G401 (cell line): ENCODE data around the gene LRRC71. TPM values are rescaled to one million over a fixed set of nuclear protein-coding genes. Genes with fewer than 3 reads are reported as not detected.
A peak's percentile ranks its signal among the peaks of the same experiment; 100 is the strongest.

Source experiments
- DNase-seq: peaks from one replicate; pipeline ENCODE4 v3.0.0-alpha.2; 2015; ENCODE audit warnings: low spot score
- in situ Hi-C: cut with HindIII; loops from 2 replicates; pipeline ENCODE4 v1.10.0; 2016; ENCODE audit warnings: low sequenced_read_pairs, mixed read lengths
- total RNA-seq: library from RNA; depleted of rRNA; stranded (reverse); fragments of >200 nt; shearing (Covaris generic); gene quantifications from 2 replicates; pipeline ENCODE4 v1.2.3, GENCODE V29; 2014; rRNA removed

Gene LRRC71
- not detected in 2 replicates for total RNA-seq

DNA sequence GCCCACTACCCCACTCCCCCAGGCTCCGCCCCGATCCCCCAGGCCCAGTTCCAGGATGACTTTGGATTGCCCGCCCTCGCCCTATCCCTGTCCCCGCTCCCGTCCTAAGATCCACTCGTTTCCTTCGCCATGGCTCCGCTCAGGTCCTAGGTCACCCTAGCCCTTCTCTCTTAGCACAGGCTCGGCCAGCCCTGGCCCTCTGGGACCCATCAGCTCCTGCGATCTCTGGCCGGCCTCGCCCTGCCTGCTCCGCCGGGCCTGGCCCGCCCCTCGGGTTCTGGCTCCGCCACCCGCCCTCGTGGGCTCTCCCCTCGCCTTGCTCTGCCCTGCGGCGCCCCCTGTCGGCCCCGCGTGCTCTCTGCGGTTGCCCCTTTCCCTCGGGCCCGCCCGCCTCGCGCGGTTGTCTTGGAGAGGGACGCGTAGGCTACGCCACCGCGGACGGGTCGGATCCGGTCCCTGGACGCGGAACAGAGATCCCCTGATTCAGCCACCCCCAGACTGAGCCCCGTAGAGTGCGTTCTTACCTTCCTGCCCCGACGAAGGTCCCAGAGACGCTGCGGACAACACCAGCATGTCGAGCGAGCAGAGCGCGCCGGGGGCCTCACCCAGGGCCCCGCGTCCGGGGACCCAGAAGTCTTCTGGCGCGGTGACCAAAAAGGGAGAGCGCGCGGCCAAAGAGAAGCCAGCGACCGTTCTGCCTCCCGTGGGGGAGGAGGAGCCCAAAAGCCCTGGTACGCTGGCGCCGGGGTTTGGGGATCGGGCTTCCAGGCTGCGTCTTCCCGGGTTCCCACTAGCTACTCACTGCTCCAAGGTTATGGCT is at the start of gene LRRC71:
TSS of gene LRRC71 (plus strand) at position 400 of the 820 bp plus-strand sequence. CDS start at position 572, 172 bp downstream.
- in situ Hi-C loops = no loop called here
- peak; percentile 25 for DNase-seq

DNA sequence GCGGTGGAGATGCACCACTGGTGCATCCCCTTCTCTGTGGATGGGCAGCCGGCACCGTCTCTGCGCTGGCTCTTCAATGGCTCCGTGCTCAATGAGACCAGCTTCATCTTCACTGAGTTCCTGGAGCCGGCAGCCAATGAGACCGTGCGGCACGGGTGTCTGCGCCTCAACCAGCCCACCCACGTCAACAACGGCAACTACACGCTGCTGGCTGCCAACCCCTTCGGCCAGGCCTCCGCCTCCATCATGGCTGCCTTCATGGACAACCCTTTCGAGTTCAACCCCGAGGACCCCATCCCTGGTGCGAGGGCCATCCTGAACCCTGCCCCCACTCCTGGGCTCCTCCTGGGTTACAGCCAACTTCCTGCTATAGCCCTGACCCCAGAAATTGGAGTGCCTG is 46.8 kb upstream of the LRRC71 start:
- in situ Hi-C loops = no loop called here

DNA sequence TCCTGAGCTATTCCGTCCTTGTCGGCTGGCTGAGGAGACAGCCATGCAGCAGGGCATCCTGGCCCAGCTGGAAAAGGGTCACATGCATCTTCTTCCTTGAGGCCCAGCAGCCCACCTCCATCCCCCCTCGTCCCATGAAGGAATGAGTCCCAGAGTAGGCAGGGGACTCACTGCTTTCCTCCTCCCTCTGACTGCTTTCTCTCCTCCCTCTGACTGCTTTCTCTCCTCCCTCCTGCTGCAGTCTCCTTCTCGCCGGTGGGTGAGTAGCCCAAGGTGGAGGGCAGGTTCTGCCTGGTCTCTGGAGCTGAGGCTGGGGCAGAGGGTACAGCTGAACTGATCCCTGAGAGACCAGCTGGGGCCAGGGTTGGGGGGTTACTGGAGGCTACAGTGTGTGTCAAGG is 46.3 kb upstream of the LRRC71 start:
- no peak for DNase-seq
- in situ Hi-C loops = no loop called here

More for the DNA sequence above, 46.8 kb upstream of the LRRC71 start:
- no peak for DNase-seq

- no peak for DNase-seq
- in situ Hi-C loops = no loop called here
Observed at GRCh38 chr1:156874572-156875340, 45.7 kb upstream of the LRRC71 start.

DNA sequence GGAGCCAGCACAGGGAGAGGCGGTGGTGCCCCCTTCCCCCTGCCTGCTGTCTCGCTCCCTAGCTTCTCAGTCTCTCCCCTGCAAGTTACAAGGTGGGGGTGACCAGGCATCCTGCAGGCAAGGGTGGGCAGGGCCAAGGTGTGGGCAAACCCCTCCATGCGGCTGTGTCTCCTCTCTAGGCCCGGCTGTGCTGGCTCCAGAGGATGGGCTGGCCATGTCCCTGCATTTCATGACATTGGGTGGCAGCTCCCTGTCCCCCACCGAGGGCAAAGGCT is 45.2 kb upstream of the LRRC71 start:
- in situ Hi-C loops = no loop called here
- no peak for DNase-seq

DNA sequence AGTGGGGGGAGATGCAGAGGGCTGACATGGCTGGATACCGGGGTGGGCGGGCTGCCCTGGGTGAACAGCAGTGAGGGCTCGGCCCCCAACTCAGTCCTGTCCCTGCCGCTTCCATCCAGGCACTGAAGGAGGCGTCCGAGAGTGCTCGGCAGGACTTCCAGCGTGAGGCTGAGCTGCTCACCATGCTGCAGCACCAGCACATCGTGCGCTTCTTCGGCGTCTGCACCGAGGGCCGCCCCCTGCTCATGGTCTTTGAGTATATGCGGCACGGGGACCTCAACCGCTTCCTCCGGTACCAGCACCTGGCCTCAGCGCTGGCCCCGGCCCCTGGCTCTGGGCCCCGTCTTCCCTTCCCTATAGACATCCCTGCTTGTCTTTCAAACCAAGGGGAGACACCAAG is 44.2 kb upstream of the LRRC71 start:
- no peak for DNase-seq
- in situ Hi-C loops = no loop called here

DNA sequence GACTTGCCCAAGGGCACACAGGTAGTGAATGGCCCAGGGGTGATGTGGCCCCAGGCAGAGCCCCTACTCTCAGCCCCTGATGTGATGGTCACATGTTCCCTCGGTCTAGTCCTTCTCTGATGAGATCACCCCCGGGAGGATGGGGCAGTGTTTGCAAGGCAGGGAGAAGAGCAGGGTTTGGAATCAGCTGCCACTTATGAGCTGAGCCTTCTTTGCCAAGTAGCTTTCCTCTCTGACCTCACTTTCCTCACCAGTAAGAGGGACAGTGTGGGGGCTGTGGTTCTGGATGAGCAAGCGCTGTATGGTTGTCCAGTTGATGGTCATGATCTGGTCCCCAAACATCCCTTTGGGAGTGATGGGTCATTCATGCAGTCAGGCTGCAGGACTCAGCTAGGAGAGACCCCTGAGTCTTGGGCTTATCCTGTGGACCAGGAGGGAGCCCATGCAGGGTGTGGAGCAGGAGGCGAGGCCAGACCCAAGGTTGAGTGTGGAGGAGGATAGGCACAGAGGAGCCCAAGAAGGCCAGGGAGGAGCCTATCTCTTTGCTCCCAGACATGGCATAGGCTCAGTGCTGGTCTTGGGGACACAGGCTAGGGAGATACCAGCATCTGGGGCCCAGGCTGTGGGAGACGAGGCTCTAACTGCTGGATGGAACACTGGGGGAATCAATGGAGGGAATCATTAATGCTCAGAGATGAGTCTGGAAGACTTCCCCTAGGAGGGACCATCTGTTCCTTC is 42.8 kb upstream of the LRRC71 start:
- in situ Hi-C loops = no loop called here
- no peak for DNase-seq

GRCh38 chr1:156879876-156880275 is 40.6 kb upstream of the LRRC71 start:
- DNase-seq = no peak
- in situ Hi-C loops = no loop called here

- in situ Hi-C loops = no loop called here
- DNase-seq = no peak
Observed at GRCh38 chr1:156880473-156880872, 40.0 kb upstream of the LRRC71 start.

DNA sequence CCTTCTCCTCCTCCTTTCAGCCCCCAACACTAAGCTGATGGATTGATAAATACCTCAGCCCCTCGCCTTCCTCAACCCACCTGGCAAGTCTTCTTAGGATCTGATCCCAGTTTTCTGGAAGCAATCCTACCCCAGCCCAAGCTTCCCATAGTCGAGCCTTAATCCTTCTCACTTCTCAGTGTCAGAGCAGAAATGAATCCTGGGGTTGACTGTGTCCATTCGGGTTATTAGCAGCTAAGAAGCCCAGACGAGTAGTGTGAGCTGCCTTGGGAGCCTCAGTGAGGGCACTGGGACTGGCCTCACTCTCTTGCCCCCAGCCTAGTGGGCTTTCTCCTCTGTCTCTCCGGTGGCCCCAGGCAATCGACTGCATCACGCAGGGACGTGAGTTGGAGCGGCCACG is 39.3 kb upstream of the LRRC71 start:
- in situ Hi-C loops = no loop called here
- no peak for DNase-seq

- in situ Hi-C loops = no loop called here
- no peak for DNase-seq
Observed at GRCh38 chr1:156881663-156882062, 38.8 kb upstream of the LRRC71 start.

GRCh38 chr1:156882543-156882942 is 37.9 kb upstream of the LRRC71 start:
- no peak for DNase-seq
- in situ Hi-C loops = no loop called here

DNA sequence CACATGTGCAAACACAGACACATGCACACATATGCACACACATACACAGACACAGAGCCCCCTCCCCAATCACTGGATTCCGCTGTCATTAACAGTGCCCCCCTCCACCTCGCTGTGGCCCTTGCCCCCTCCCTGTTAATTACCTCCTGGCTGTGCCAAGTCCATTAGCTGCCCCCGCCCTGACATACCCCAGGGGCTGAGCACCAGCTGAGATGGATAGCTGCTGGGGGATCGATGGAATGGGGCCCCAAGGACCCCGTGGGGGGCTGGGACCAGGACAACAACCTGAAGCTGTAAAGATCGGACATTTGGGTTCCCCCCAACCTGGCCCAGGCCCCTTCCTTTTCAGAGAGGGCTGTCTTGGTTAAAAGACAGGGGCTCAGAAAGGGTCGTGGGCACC is 36.5 kb upstream of the LRRC71 start:
- in situ Hi-C loops = no loop called here
- no peak for DNase-seq

DNA sequence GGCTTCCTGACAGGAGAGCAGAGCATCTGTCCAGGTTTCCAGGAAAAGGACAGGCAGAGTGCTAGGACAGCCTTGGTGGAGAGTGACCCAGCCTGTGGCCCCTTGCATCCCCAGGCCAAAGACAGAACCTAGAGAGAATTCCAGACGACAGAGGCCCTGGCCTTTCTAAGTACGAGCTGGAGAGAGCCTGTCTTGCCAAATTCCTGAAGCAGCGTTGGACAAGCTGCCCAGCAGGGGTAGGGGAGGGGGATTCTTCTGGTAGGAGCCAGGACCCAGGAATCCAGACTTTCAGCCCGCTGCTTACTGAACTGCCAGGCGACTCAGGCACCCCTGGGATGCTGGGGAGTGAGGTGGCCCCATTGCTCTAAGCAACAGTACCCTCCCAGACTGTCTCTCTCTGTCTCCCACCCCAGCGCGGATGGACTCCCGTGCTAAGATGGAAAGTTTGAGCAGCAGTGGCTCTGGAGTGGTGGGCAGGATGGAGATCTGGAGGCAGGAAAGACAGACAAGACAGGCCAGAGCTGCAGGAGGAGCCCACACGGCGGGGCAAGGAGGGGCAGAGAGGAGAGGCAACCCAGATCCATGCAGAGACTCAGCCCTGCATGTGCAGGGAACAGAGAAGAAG is 35.8 kb upstream of the LRRC71 start:
- in situ Hi-C loops = no loop called here

GRCh38 chr1:156885314-156885713 is 35.1 kb upstream of the LRRC71 start:
- in situ Hi-C loops = no loop called here
- no peak for DNase-seq

More for the DNA sequence above, 35.8 kb upstream of the LRRC71 start:
- DNase-seq = no peak

GRCh38 chr1:156885880-156886355 is 34.5 kb upstream of the LRRC71 start:
- in situ Hi-C loops = no loop called here
- DNase-seq = no peak

DNA sequence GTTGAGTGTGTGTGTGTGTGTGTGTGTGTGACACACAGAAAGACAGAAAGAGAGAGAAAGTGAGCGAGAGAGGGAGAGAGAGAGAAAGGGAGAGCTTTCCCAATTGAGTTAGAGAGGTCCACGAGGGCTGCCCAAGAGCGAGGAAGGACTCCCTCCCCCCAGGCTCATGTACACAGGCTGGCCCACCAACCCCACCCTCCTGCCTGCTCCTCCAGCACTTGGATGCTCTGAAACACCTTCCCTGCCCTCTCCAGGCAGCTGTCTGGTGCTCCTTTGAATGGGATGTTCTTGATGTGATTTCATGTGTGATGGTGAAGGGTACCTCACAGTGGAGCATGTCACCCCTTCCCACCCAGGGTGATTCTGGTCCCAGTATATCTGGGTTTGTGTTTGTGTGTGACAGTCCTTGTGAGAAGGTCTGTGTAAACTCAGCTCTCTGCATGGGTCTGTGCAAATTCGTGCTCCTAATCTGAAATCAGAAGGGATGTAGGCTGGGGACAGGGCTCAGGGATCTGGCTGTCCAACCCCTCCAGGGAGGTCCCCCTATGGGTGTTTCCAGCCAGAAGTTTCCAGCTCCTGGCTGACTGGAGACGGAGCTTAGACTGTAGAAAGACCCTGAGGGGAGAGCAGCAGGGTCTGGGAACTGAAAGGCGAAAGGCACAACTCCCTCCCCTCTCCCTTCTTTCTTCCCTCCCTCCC is 33.7 kb upstream of the LRRC71 start:
- in situ Hi-C loops = no loop called here
- no peak for DNase-seq

DNA sequence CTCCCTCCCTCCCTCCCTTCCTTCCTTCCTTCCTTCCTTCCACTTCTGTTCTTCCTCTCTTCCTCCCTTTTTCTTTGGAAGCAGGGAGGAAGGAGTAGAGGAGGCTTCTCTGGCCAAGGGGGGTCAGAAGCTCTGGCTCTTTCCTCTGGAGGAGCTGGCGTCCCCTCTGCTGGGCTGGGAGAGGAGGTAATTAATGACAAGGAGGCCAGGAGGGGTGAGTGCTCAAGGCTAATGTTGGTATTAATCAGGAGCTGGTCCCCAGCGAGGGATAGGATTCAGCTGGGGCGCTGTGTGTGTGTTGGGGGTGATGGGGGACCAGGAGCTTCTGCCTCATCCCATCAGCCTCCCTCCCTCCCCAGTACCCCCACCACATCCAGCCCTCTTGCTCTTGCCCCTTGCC is 33.1 kb upstream of the LRRC71 start:
- in situ Hi-C loops = no loop called here
- no peak for DNase-seq

- in situ Hi-C loops = no loop called here
- DNase-seq = no peak
Observed at GRCh38 chr1:156887734-156888133, 32.7 kb upstream of the LRRC71 start.
